IMR-90 (cell line): ENCODE measurements around the gene TAGLN2. TPM values are rescaled to one million over a fixed set of nuclear protein-coding genes. Genes with fewer than 3 reads are reported as not detected.

ENCODE experiments used
- ATAC-seq: fragments of 200-7000 bp; cut with Tn5 transposase; 2 replicates; pipeline ENCODE4 v1.9.1; 2020; ENCODE audit warnings: low read depth, mild to moderate bottlenecking, moderate library complexity
- BruUV-seq: library from RNA; stranded (reverse); fragments of 400-500 nt; replicated peaks from 2 replicates; lab custom pipeline; 2021; lab: Mats Ljungman, UMichigan
- CTCF ChIA-PET: fragments of 300-600 bp; formaldehyde crosslinking; extraction: SDS; loops from one replicate; lab custom pipeline; 2021; ENCODE audit warnings: antibody characterized with exemption; lab: Yijun Ruan, JAX
- POLR2A ChIA-PET: fragments of 300-600 bp; sonication (Branson Sonifier 250); formaldehyde crosslinking; loops from one replicate; lab custom pipeline; 2022; ENCODE audit warnings: antibody characterized with exemption; ENCODE audit not compliant: unreplicated experiment; lab: Charles Lee
- DNase-seq: peaks from one replicate; pipeline ENCODE4 v3.0.0; 2013
- H2AFZ ChIP-seq: replicated peaks from 2 replicates; pipeline ENCODE3; 2013; ENCODE audit warnings: low read length, mild to moderate bottlenecking; ENCODE audit not compliant: poor library complexity
- H2AK5ac ChIP-seq: 2 replicates; pipeline ENCODE4 v1.6.1; 2013; ENCODE audit warnings: low read depth, low read length, inconsistent platforms
- H2AK9ac ChIP-seq: replicated peaks from 2 replicates; pipeline ENCODE3; 2013; ENCODE audit warnings: mild to moderate bottlenecking, low read depth, low read length, moderate library complexity; ENCODE audit not compliant: poor library complexity
- H2BK120ac ChIP-seq: 2 replicates; pipeline ENCODE4 v1.6.1; 2013; ENCODE audit warnings: low read depth, low read length, inconsistent platforms
- H2BK15ac ChIP-seq: 3 replicates; pipeline ENCODE4 v1.6.1; 2013; ENCODE audit warnings: low read depth, low read length, inconsistent platforms
- H2BK20ac ChIP-seq: 2 replicates; pipeline ENCODE4 v1.6.1; 2013; ENCODE audit warnings: low read depth, mild to moderate bottlenecking, inconsistent platforms, low read length, moderate library complexity
- H2BK5ac ChIP-seq: 2 replicates; pipeline ENCODE4 v1.6.1; 2013; ENCODE audit warnings: mild to moderate bottlenecking, low read depth, low read length, inconsistent platforms; ENCODE audit not compliant: poor library complexity, severe bottlenecking
- H3K14ac ChIP-seq: replicated peaks from 2 replicates; pipeline ENCODE4 v1.6.1; 2013; ENCODE audit warnings: low read depth, low read length, inconsistent platforms
- H3K18ac ChIP-seq: 2 replicates; pipeline ENCODE4 v1.6.1; 2013; ENCODE audit warnings: low read depth, low read length, control low read depth
- H3K23ac ChIP-seq: 2 replicates; pipeline ENCODE4 v1.6.1; 2013; ENCODE audit warnings: low read depth, low read length, inconsistent platforms
- H3K27ac ChIP-seq: 2 replicates; pipeline ENCODE4 v1.5.1; 2013; ENCODE audit warnings: mild to moderate bottlenecking, control low read depth, low read length; ENCODE audit not compliant: insufficient read depth
- H3K27me3 ChIP-seq: 2 replicates; pipeline ENCODE4 v1.6.1; 2013; ENCODE audit warnings: low read length; ENCODE audit not compliant: control insufficient read depth, insufficient read depth
- H3K36me3 ChIP-seq: 2 replicates; pipeline ENCODE4 v1.6.1; 2013; ENCODE audit warnings: low read length, mixed read lengths; ENCODE audit not compliant: control insufficient read depth, insufficient read depth
- H3K4ac ChIP-seq: 2 replicates; pipeline ENCODE4 v1.6.1; 2013; ENCODE audit warnings: low read depth, low read length, inconsistent platforms
- H3K4me1 ChIP-seq: 2 replicates; pipeline ENCODE4 v1.6.1; 2013; ENCODE audit warnings: low read length, mixed read lengths; ENCODE audit not compliant: control insufficient read depth, insufficient read depth
- H3K4me2 ChIP-seq: 2 replicates; pipeline ENCODE4 v1.6.1; 2013; ENCODE audit warnings: low read depth, mild to moderate bottlenecking, control low read depth, low read length, moderate library complexity
- H3K4me3 ChIP-seq: 2 replicates; pipeline ENCODE4 v1.5.1; 2013; ENCODE audit warnings: low read depth, mild to moderate bottlenecking, control low read depth, low read length, moderate library complexity; ENCODE audit not compliant: insufficient read depth
- H3K56ac ChIP-seq: 2 replicates; pipeline ENCODE4 v1.6.1; 2013; ENCODE audit warnings: low read length, inconsistent platforms; ENCODE audit not compliant: insufficient read depth; ENCODE audit errors: extremely low read depth
- H3K79me1 ChIP-seq, 2 experiments: 2 replicates each; pipeline ENCODE4 v1.6.1; 2013; ENCODE audit warnings: low read length in 2 of 2, inconsistent platforms in 1 of 2, low read depth in 1 of 2
- H3K9ac ChIP-seq: 2 replicates; pipeline ENCODE4 v1.6.1; 2013; ENCODE audit warnings: low read depth, low read length, control low read depth
- H3K9me1 ChIP-seq: 2 replicates; pipeline ENCODE4 v1.6.1; 2013; ENCODE audit warnings: low read length, inconsistent platforms; ENCODE audit not compliant: insufficient read depth
- H3K9me3 ChIP-seq: 2 replicates; pipeline ENCODE4 v1.6.1; 2013; ENCODE audit warnings: low read length; ENCODE audit not compliant: control insufficient read depth, insufficient read depth
- H4K20me1 ChIP-seq: 2 replicates; pipeline ENCODE4 v1.6.1; 2013; ENCODE audit warnings: low read length, inconsistent platforms; ENCODE audit not compliant: insufficient read depth
- H4K5ac ChIP-seq: 2 replicates; pipeline ENCODE4 v1.6.1; 2013; ENCODE audit warnings: mild to moderate bottlenecking, low read depth, low read length, control low read depth
- H4K8ac ChIP-seq, 2 experiments: 2 replicates each; pipeline ENCODE4 v1.6.1; 2013; ENCODE audit warnings: low read depth in 2 of 2, low read length in 2 of 2, control low read depth in 1 of 2, inconsistent platforms in 1 of 2
- H4K91ac ChIP-seq: 2 replicates; pipeline ENCODE4 v1.6.1; 2013; ENCODE audit warnings: low read depth, low read length, inconsistent platforms; ENCODE audit not compliant: insufficient read depth
- CEBPB ChIP-seq: IDR thresholded peaks from 2 replicates; pipeline ENCODE4 v1.6.1; 2012; ENCODE audit warnings: low read depth, low read length, improper control_type of control experiment
- MAFK ChIP-seq: IDR thresholded peaks from 2 replicates; pipeline ENCODE4 v1.6.1; 2012; ENCODE audit warnings: low read depth, low read length, improper control_type of control experiment
- WGBS, 2 experiments: methylation state at CpG; one replicate each; pipeline versions ENCODE4 v1.1.5 to v1.1.7; 2013; ENCODE audit warnings: missing lambda C conversion rate in 2 of 2; ENCODE audit not compliant: insufficient read length in 1 of 2; ENCODE audit errors: extremely low coverage in 2 of 2; 5-methylcytosine and 5-hydroxymethylcytosine counted together
- dilution Hi-C: fragments of 300-500 bp; cut with HindIII; formaldehyde crosslinking; loops from one replicate; pipeline ENCODE4 v1.14.3; 2018; ENCODE audit warnings: low sequenced_read_pairs; ENCODE audit not compliant: unreplicated experiment
- in situ Hi-C: fragments of 300-500 bp; cut with MboI; formaldehyde crosslinking; loops from 3 replicates; pipeline ENCODE4 v1.14.3; 2019; ENCODE audit warnings: low sequenced_read_pairs, inconsistent platforms, mixed read lengths
- intact Hi-C: fragments of 100-400 bp; cut with micrococcal nuclease; formaldehyde crosslinking; loops from 2 replicates; pipeline ENCODE4 v1.10.0; 2022
- polyA plus RNA-seq, 3 experiments: library from polyadenylated mRNA; depleted of rRNA; stranded (reverse); fragments of >200 nt; gene quantifications; 2 replicates each; pipeline ENCODE4 v1.2.3, GENCODE V29; 2012; ENCODE audit warnings: low replicate concordance in 1 of 3
- total RNA-seq: library from RNA; depleted of rRNA; stranded (reverse); fragments of >200 nt; gene quantifications from 2 replicates; pipeline ENCODE4 v1.2.3, GENCODE V29; 2012

The TAGLN2 gene
- total and polyA plus RNA-seq, 2 of the 4 experiments (the other 2 are of a cell fraction): 440 to 634 TPM

GRCh38 chr1:159955456-159955855 is 30.1 kb upstream of the TAGLN2 start:
- H2BK5ac ChIP-seq: no peak overlapping the region
- no peak overlapping the region for H3K56ac ChIP-seq
- no peak overlapping the region for H3K23ac ChIP-seq
- intact Hi-C loops: no loop called here
- H3K4me2 ChIP-seq: no peak overlapping the region
- no peaks in the 10 kb centered on the region for H3K79me1 ChIP-seq
- BruUV-seq: no TSS peak
- no peak overlapping the region for H2AFZ ChIP-seq
- H2BK15ac ChIP-seq: no peak overlapping the region
- no peak overlapping the region for H2BK120ac ChIP-seq
- H3K27me3 ChIP-seq: peaks cover 3% of the 10 kb centered on the region; the same call in 1 of the 2 replicates
- no peak overlapping the region for H4K8ac ChIP-seq
- no peak overlapping the region for H4K91ac ChIP-seq
- dilution Hi-C loops: no loop called here
- no peaks in the 10 kb centered on the region for H3K9me3 ChIP-seq
- H3K9ac ChIP-seq: no peak overlapping the region
- no peaks in the 10 kb centered on the region for H4K20me1 ChIP-seq
- H3K36me3 ChIP-seq: no peaks in the 10 kb centered on the region
- H2BK20ac ChIP-seq: no peak overlapping the region
- H3K4ac ChIP-seq: no peak overlapping the region
- ChIA-PET CTCF (no interaction called here), POLR2A (no interaction called here)
- H3K4me1 ChIP-seq: peaks cover 2% of the 10 kb centered on the region; the same call in 1 of the 2 replicates
- H3K14ac ChIP-seq: no peak overlapping the region
- H2AK5ac ChIP-seq: no peak overlapping the region
- H2AK9ac ChIP-seq: no peak overlapping the region
- no peak overlapping the region for H3K4me3 ChIP-seq
- ATAC-seq (no peak), DNase-seq (no peak)
- no peak for TF ChIP-seq MAFK
- TF ChIP-seq CEBPB: no peak
- no peak overlapping the region for H3K18ac ChIP-seq
- 88% methylated on average over 1 of the region's 3 CpGs; no CpG with 5 or more reads in 1 of the 2 experiments for WGBS, 2 experiments
- no peak overlapping the region for H4K5ac ChIP-seq
- in situ Hi-C loops: no loop called here
- H3K27ac ChIP-seq: no peak overlapping the region
- H3K9me1 ChIP-seq: no peaks in the 10 kb centered on the region
